ENCODE data around the gene ASB15.

The ASB15 gene

DNA sequence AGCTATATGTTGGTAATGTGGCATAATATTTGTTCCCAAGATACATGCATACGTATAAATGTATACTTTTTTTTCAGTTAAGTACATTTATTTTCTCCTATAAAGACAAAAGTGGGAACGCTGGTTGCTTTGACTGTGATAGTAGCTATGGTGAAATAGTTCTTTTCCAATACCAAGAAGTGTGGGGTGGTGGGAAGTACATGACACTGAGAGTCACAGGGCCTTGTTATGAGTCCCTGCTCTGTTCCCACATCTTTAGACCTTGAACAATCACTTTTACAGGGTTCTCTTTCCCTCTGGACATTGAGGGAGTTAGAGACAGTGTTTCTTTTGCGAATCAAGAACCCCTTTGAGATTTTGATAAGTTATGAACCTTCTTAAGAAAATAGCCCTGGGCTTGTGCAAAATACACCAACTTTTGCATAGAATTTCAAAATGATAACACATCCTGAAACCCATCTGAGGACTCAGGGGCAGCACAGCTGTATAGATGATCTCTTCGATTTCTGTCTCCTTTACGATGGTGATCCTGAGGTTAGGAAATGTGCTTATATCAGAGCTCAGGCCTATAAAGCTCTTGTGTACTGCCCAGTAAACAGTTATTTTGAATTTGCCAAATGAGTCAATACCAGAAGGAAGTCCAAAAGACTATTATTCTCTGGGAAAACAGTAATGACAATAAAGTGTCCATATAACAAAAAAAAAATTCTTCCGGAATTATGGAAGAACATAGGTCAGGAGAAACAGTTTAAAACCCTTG, 55.1 kb downstream of the ASB15 start:
- H3K27me3 Mint-ChIP-seq = peaks cover 10% of the 10 kb centered on the region
- CTCF ChIA-PET = no interaction called here
- no peak for DNase-seq
- no peak overlapping the region for H3K4me3 Mint-ChIP-seq
- H3K27ac Mint-ChIP-seq = no peak overlapping the region
- no peaks in the 10 kb centered on the region for H3K4me1 Mint-ChIP-seq
- no peaks in the 10 kb centered on the region for H3K9me3 Mint-ChIP-seq
- no peaks in the 10 kb centered on the region for H3K36me3 Mint-ChIP-seq

- H3K36me3 Mint-ChIP-seq = no peaks in the 10 kb centered on the region
- H3K4me3 Mint-ChIP-seq = no peak overlapping the region
- no peaks in the 10 kb centered on the region for H3K9me3 Mint-ChIP-seq
- no peak overlapping the region for H3K27ac Mint-ChIP-seq
- DNase-seq = no peak
- no peaks in the 10 kb centered on the region for H3K4me1 Mint-ChIP-seq
- H3K27me3 Mint-ChIP-seq = peaks cover 10% of the 10 kb centered on the region
- CTCF ChIA-PET = no interaction called here
Measured at GRCh38 chr7:123657304-123657685, 55.7 kb downstream of the ASB15 start.

DNA sequence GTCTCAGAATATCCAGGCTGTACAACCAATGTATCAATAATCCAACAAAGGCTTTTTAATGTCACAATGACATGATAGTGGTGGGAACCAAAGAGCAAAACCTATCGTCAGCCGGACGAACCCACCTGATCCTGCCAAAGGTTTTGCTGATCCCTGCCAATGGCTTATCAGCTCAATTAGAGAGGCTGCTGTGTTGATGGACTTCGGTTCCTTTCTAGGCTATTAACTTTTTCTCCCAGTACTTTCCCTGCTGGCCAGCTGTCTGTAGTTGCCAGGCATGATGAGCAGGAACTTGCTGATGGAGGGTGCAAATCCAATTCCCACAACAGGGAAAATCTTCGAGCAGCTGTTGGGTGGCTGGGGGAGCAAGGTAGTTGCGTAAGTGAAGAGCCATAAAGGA, 56.4 kb downstream of the ASB15 start:
- CTCF ChIA-PET = no interaction called here

DNA sequence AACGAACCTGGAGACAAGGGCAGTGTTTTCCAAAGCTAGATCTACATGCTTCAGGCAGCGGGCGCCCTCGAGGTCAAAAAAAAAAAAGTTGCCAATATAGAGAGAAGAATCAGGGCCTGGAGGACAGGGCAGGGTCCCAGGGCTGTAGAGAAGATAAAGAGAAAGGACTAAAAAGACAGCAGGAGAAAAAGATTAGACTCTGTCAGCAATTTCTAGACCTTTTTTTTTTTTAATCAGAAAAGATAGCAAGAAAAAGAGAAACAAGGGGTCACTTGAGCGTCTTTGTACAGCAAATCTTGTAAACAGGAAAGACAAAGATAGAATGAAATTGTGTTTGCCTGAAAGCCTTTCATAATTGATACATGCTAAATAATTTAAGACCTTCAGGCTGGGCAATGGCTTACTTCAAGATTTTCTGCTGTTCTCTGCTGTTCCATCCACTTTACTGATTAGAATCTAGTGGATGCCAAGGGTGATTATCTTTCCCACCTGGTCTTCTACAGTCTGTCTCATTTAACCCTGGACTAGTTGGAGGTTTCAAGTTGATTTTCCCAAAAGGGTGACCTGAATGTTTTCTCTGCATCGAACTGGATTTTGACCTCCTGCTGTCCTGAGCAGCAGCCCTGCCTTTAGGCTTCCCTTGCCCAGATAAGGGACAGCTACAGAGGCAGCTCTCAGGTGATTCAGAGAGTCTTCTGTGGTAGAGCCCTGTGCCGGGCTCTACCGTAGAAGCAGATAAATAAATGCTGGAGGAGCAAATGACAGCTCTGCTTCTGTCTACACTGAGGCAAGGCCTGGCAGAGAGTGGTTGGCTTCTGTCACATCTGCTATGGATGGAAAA, 59.1 kb downstream of the ASB15 start:
- DNase-seq = no peak
- H3K36me3 Mint-ChIP-seq = no peaks in the 10 kb centered on the region
- no peak overlapping the region for H3K4me3 Mint-ChIP-seq
- peaks cover 18% of the 10 kb centered on the region for H3K27me3 Mint-ChIP-seq
- no peak overlapping the region for H3K27ac Mint-ChIP-seq
- H3K9me3 Mint-ChIP-seq = no peaks in the 10 kb centered on the region
- CTCF ChIA-PET = no interaction called here
- H3K4me1 Mint-ChIP-seq = no peaks in the 10 kb centered on the region

More for the DNA sequence above, 56.4 kb downstream of the ASB15 start:
- Mint-ChIP-seq H3K36me3 (no peaks in the 10 kb centered on the region), H3K4me1 (no peaks in the 10 kb centered on the region), H3K27ac (no peak overlapping the region), H3K27me3 (peaks cover 10% of the 10 kb centered on the region), H3K4me3 (no peak overlapping the region), H3K9me3 (no peaks in the 10 kb centered on the region)
- DNase-seq = no peak

DNA sequence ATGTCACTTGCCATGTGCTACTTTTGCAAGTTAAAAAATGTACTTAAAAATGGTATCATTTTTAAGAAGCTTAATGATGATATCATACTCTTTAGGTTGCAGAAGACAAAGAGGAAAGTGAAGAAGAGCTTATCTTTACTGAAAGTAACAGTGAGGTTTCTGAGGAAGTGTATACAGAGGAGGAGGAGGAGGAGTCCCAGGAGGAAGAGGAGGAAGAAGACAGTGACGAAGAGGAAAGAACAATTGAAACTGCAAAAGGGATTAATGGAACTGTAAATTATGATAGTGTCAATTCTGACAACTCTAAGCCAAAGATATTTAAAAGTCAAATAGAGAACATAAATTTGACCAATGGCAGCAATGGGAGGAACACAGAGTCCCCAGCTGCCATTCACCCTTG, 60.1 kb downstream of the ASB15 start:
- H3K9me3 Mint-ChIP-seq = no peaks in the 10 kb centered on the region
- H3K4me1 Mint-ChIP-seq = no peaks in the 10 kb centered on the region
- H3K4me3 Mint-ChIP-seq = no peak overlapping the region
- DNase-seq = no peak
- CTCF ChIA-PET = no interaction called here
- peaks cover 19% of the 10 kb centered on the region for H3K27me3 Mint-ChIP-seq
- H3K36me3 Mint-ChIP-seq = no peaks in the 10 kb centered on the region
- H3K27ac Mint-ChIP-seq = no peak overlapping the region

- H3K9me3 Mint-ChIP-seq = no peaks in the 10 kb centered on the region
- no peaks in the 10 kb centered on the region for H3K4me1 Mint-ChIP-seq
- DNase-seq = no peak
- H3K27ac Mint-ChIP-seq = no peak overlapping the region
- peaks cover 19% of the 10 kb centered on the region for H3K27me3 Mint-ChIP-seq
- CTCF ChIA-PET = no interaction called here
- no peaks in the 10 kb centered on the region for H3K36me3 Mint-ChIP-seq
- no peak overlapping the region for H3K4me3 Mint-ChIP-seq
Measured at GRCh38 chr7:123662293-123662692, 60.7 kb downstream of the ASB15 start.

- DNase-seq = no peak
- no peak overlapping the region for H3K27ac Mint-ChIP-seq
- peaks cover 19% of the 10 kb centered on the region for H3K27me3 Mint-ChIP-seq
- CTCF ChIA-PET = interaction anchor here (0.6 kb wide), 1 partner anchor 416 kb away, joined by 4 read pairs; no protein-coding TSS in a partner anchor
- H3K9me3 Mint-ChIP-seq = no peaks in the 10 kb centered on the region
- H3K4me1 Mint-ChIP-seq = no peaks in the 10 kb centered on the region
- no peaks in the 10 kb centered on the region for H3K36me3 Mint-ChIP-seq
- no peak overlapping the region for H3K4me3 Mint-ChIP-seq
Measured at GRCh38 chr7:123662755-123663154, 61.1 kb downstream of the ASB15 start.

DNA sequence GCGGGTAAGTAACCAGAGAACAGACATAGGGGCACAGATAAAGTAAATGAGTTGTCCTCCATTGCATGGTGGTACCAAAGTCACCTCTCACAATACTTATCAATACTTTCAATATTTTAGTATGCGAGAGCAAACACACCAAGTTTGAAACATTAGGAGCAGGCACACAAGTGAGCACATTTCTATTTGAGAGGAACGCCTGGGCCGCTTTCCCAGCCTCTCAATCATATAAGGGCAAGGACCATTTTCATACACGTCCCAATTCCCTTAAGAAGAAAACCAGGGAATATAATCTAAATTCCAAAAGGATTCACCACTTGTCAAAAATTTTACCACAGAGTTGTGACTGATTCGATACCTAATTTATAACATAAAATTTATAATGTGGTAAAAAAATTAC, 61.6 kb downstream of the ASB15 start:
- Mint-ChIP-seq H3K27me3 (peaks cover 19% of the 10 kb centered on the region), H3K27ac (no peak overlapping the region), H3K4me3 (no peak overlapping the region), H3K4me1 (no peaks in the 10 kb centered on the region), H3K9me3 (no peaks in the 10 kb centered on the region), H3K36me3 (no peaks in the 10 kb centered on the region)
- DNase-seq = no peak
- CTCF ChIA-PET = interaction anchor here (0.6 kb wide), 1 partner anchor 415 kb away, joined by 4 read pairs; no protein-coding TSS in a partner anchor

- Mint-ChIP-seq H3K4me3 (no peak overlapping the region), H3K9me3 (no peaks in the 10 kb centered on the region), H3K27me3 (peaks cover 18% of the 10 kb centered on the region), H3K27ac (no peak overlapping the region), H3K4me1 (no peaks in the 10 kb centered on the region), H3K36me3 (no peaks in the 10 kb centered on the region)
- CTCF ChIA-PET = interaction anchor here (1.0 kb wide), 1 partner anchor 17 kb away, joined by 3 read pairs; no protein-coding TSS in a partner anchor
- DNase-seq = no peak
Measured at GRCh38 chr7:123665157-123665556, 63.5 kb downstream of the ASB15 start.

- Mint-ChIP-seq H3K9me3 (no peaks in the 10 kb centered on the region), H3K27ac (no peak overlapping the region), H3K4me3 (no peak overlapping the region), H3K36me3 (no peaks in the 10 kb centered on the region), H3K27me3 (peaks cover 13% of the 10 kb centered on the region), H3K4me1 (no peaks in the 10 kb centered on the region)
- CTCF ChIA-PET = interaction anchor here (0.6 kb wide), 1 partner anchor 361 kb away, joined by 3 read pairs; no protein-coding TSS in a partner anchor
- no peak for DNase-seq
Measured at GRCh38 chr7:123665896-123666295, 64.3 kb downstream of the ASB15 start.

- no peak for DNase-seq
- CTCF ChIA-PET = interaction anchor here (0.6 kb wide), 1 partner anchor 360 kb away, joined by 3 read pairs; no protein-coding TSS in a partner anchor
- Mint-ChIP-seq H3K36me3 (no peaks in the 10 kb centered on the region), H3K4me1 (no peaks in the 10 kb centered on the region), H3K27me3 (peaks cover 13% of the 10 kb centered on the region), H3K4me3 (no peak overlapping the region), H3K27ac (no peak overlapping the region), H3K9me3 (no peaks in the 10 kb centered on the region)
Measured at GRCh38 chr7:123666492-123666891, 64.9 kb downstream of the ASB15 start.

- H3K4me1 Mint-ChIP-seq = no peaks in the 10 kb centered on the region
- no peaks in the 10 kb centered on the region for H3K36me3 Mint-ChIP-seq
- no peaks in the 10 kb centered on the region for H3K9me3 Mint-ChIP-seq
- CTCF ChIA-PET = no interaction called here
- no peak for DNase-seq
- no peak overlapping the region for H3K27ac Mint-ChIP-seq
- H3K27me3 Mint-ChIP-seq = peaks cover 10% of the 10 kb centered on the region
- H3K4me3 Mint-ChIP-seq = no peak overlapping the region
Measured at GRCh38 chr7:123669485-123669884, 67.9 kb downstream of the ASB15 start.

DNA sequence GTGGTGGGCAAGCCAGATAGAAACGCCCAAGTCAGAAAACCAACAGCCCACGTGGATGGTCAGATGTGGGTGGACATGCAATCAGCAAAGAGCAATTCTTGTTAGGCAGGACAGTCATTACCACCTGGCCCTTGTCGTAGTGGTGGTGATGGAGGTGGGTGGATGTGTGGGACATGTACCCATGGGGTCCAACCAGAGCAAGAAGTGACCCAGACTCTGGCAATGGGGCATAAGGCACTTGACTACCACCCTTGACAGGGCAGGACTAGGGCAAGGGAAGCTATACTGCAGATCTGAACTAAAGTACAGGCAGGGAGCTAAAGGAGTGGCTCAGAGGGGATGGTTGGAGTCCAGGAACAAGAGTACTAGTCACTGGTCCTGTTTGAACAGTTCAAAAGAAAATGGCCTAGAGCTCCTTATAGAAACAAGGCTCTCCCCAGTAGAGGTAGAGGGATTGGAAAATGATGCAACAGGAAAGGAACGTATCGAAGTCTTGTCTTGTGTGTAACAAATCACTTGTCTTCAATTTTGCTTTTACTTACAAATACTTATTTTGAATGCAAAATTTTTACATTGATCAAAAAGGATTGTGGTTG, 71.6 kb downstream of the ASB15 start:
- no peak for DNase-seq
- CTCF ChIA-PET = no interaction called here
- no peak overlapping the region for H3K27ac Mint-ChIP-seq

DNA sequence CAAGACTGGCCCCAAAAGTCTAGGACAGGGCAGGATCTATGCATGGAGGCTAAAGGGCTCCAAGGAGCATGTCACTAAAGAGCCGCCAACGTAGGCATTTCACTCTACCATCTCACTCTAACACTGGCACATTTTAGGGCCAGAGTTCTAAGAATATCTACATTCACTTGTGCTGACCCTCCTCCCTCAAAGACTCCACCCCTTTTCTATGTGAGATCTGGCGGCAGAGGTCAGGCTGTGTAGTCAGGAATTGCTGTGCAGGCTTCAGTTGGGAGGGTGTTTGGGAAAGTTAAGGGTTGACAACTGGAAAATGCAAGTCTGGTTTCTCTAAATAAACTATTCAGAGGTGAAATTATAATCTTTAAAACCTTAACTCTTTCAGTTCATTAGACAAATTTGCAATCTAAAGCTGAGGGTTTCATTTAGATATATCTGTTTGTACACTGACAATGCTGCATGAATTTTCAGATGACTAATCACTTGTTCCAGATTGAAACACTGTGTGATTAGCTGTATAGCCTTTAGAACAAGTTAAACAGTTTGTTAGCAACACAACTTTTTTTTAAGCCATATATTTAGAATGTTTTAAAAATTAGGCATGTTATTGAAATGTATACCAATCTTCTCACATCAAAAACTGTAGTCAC, 72.3 kb downstream of the ASB15 start:
- Mint-ChIP-seq H3K4me1 (no peaks in the 10 kb centered on the region), H3K36me3 (no peaks in the 10 kb centered on the region), H3K27me3 (no peaks in the 10 kb centered on the region), H3K4me3 (no peak overlapping the region), H3K9me3 (no peaks in the 10 kb centered on the region), H3K27ac (no peak overlapping the region)
- CTCF ChIA-PET = interaction anchor here (1.0 kb wide), 1 partner anchor 27 kb away, joined by 3 read pairs; no protein-coding TSS in a partner anchor
- no peak for DNase-seq

More for the DNA sequence above, 71.6 kb downstream of the ASB15 start:
- no peaks in the 10 kb centered on the region for H3K9me3 Mint-ChIP-seq
- no peaks in the 10 kb centered on the region for H3K27me3 Mint-ChIP-seq
- no peaks in the 10 kb centered on the region for H3K36me3 Mint-ChIP-seq
- no peaks in the 10 kb centered on the region for H3K4me1 Mint-ChIP-seq
- H3K4me3 Mint-ChIP-seq = no peak overlapping the region

Measured in activated naive CD4-positive, alpha-beta T cell treated with anti-CD3 and anti-CD28 coated beads, Interleukin-2, amount 10 ng/mL, durations not matched to agents 7 days and 5 days (primary cell).